Measurements from ENCODE around the gene SLC6A11. TPM values are rescaled to one million over a fixed set of nuclear protein-coding genes. Genes with fewer than 3 reads are reported as not detected.

SLC6A11 gene
- total and polyA plus RNA-seq, 2 donors (not counting 3 experiments of a cell fraction or from before 2014, with no cell fraction given): not detected

- H3K79me2 ChIP-seq (ENCODE audit: control insufficient read depth, insufficient read depth, low read length): no peaks in the 10 kb centered on the region
- no peak for TF ChIP-seq EZH2 (IDR thresholded peaks at IDR 0.05; ENCODE audit: borderline replicate concordance, low read depth, low read length, severe bottlenecking)
- TF ChIP-seq FOS (IDR thresholded peaks at IDR 0.05; ENCODE audit: borderline replicate concordance, insufficient read depth, low read length): no peak
- TF ChIP-seq MYC (IDR thresholded peaks at IDR 0.05; ENCODE audit: low read depth, low read length): no peak
- no peak for DNase-seq (ENCODE audit: low read depth, low spot score)
- no peak overlapping the region for H3K9ac ChIP-seq (replicated peaks; ENCODE audit: extremely low read depth, insufficient read depth, low read length)
- FAIRE-seq: no peak
- no peaks in the 10 kb centered on the region for H4K20me1 ChIP-seq (replicated peaks; ENCODE audit: control insufficient read depth, extremely low read depth, insufficient read depth, low read length)
- intact Hi-C loops (cut with micrococcal nuclease) (no loop called here), dilution Hi-C loops (cut with MboI; ENCODE audit: extremely low pct_ligation_motif_present, low sequenced_read_pairs) (no loop called here)
- H3K9me1 ChIP-seq (replicated peaks; ENCODE audit: control insufficient read depth, extremely low read depth, insufficient read depth, low read length): no peaks in the 10 kb centered on the region
- H3K4me1 ChIP-seq (ENCODE audit: control insufficient read depth, extremely low read depth, insufficient read depth, low read length): no peaks in the 10 kb centered on the region
- peaks cover 0 to 21% of the 10 kb centered on the region in 2 experiments for H3K27me3 ChIP-seq (ENCODE audit: control insufficient read depth in 2 of 2, insufficient read depth in 2 of 2, low read length in 2 of 2)
- POLR2A ChIA-PET: no interaction called here
- no peak overlapping the region for H3K27ac ChIP-seq (ENCODE audit: insufficient read depth, low read depth, low read length)
- no peaks in the 10 kb centered on the region for H3K9me3 ChIP-seq (replicated peaks; ENCODE audit: control insufficient read depth, insufficient read depth, low read length)
- H3K36me3 ChIP-seq (ENCODE audit: control insufficient read depth in 2 of 2, extremely low read depth in 1 of 2, insufficient read depth in 2 of 2, low read length in 2 of 2): no peaks in the 10 kb centered on the region
- CTCF ChIA-PET: interaction anchor here (1.7 kb wide), 1 partner anchor 17 kb away, joined by 4 read pairs; no protein-coding TSS in a partner anchor
- H3K4me2 ChIP-seq (ENCODE audit: insufficient read depth, low read length): no peak overlapping the region
- H2AFZ ChIP-seq (ENCODE audit: low read depth, low read length): no peak overlapping the region
- no TSS peak for BruUV-seq (replicated peaks)
- H3K4me3 ChIP-seq (replicated peaks in 1 of 3; ENCODE audit: insufficient read depth in 1 of 3, low read depth in 1 of 3, low read length in 3 of 3): no peak overlapping the region
These were observed 109.6 kb downstream of the SLC6A11 start for GRCh38 chr3:10925436-10926255.

GRCh38 chr3:10926256-10926810, 110.3 kb downstream of the SLC6A11 start:
- dilution Hi-C loops (cut with MboI; ENCODE audit: extremely low pct_ligation_motif_present, low sequenced_read_pairs) (no loop called here), intact Hi-C loops (cut with micrococcal nuclease) (no loop called here)
- no peak overlapping the region for H3K4me2 ChIP-seq (ENCODE audit: insufficient read depth, low read length)
- ChIA-PET POLR2A (no interaction called here), CTCF (interaction anchor here (0.8 kb wide), 1 partner anchor 57 kb away, joined by 3 read pairs; no protein-coding TSS in a partner anchor)
- no peak overlapping the region for H3K9ac ChIP-seq (replicated peaks; ENCODE audit: extremely low read depth, insufficient read depth, low read length)
- peaks cover 0 to 16% of the 10 kb centered on the region in 2 experiments for H3K27me3 ChIP-seq (ENCODE audit: control insufficient read depth in 2 of 2, insufficient read depth in 2 of 2, low read length in 2 of 2)
- FAIRE-seq: no peak
- no peaks in the 10 kb centered on the region for H3K79me2 ChIP-seq (ENCODE audit: control insufficient read depth, insufficient read depth, low read length)
- H3K27ac ChIP-seq (ENCODE audit: insufficient read depth, low read depth, low read length): no peak overlapping the region
- no peak for TF ChIP-seq CTCF (IDR thresholded peaks at IDR 0.05; ENCODE audit: extremely low read depth in 1 of 2, insufficient read depth in 1 of 2, low read depth in 1 of 2, low read length in 2 of 2)
- TF ChIP-seq MYC (IDR thresholded peaks at IDR 0.05; ENCODE audit: low read depth, low read length): no peak
- no peak for TF ChIP-seq JUN (IDR thresholded peaks at IDR 0.05; ENCODE audit: borderline replicate concordance, insufficient read depth, insufficient read length, low read depth)
- TF ChIP-seq FOS (IDR thresholded peaks at IDR 0.05; ENCODE audit: borderline replicate concordance, insufficient read depth, low read length): no peak
- no peak for TF ChIP-seq EZH2 (IDR thresholded peaks at IDR 0.05; ENCODE audit: borderline replicate concordance, low read depth, low read length, severe bottlenecking)
- no peak for TF ChIP-seq POLR2AphosphoS5 (IDR thresholded peaks at IDR 0.05; ENCODE audit: insufficient read depth, low read depth, low read length)
- no peak for TF ChIP-seq POLR2A (IDR thresholded peaks at IDR 0.05; ENCODE audit: low read depth, low read length)
- TF ChIP-seq GATA2 (IDR thresholded peaks at IDR 0.05; ENCODE audit: insufficient read depth, insufficient read length, low read depth, low read length): no peak
- TF ChIP-seq MAX (IDR thresholded peaks at IDR 0.05; ENCODE audit: insufficient read depth, insufficient read length): no peak
- no peak overlapping the region for H2AFZ ChIP-seq (ENCODE audit: low read depth, low read length)
- no peaks in the 10 kb centered on the region for H3K36me3 ChIP-seq (ENCODE audit: control insufficient read depth in 2 of 2, extremely low read depth in 1 of 2, insufficient read depth in 2 of 2, low read length in 2 of 2)
- H4K20me1 ChIP-seq (replicated peaks; ENCODE audit: control insufficient read depth, extremely low read depth, insufficient read depth, low read length): no peaks in the 10 kb centered on the region
- no peaks in the 10 kb centered on the region for H3K9me1 ChIP-seq (replicated peaks; ENCODE audit: control insufficient read depth, extremely low read depth, insufficient read depth, low read length)
- BruUV-seq (replicated peaks): no TSS peak
- H3K4me3 ChIP-seq (replicated peaks in 1 of 3; ENCODE audit: insufficient read depth in 1 of 3, low read depth in 1 of 3, low read length in 3 of 3): no peak overlapping the region
- H3K4me1 ChIP-seq (ENCODE audit: control insufficient read depth, extremely low read depth, insufficient read depth, low read length): no peaks in the 10 kb centered on the region
- no peak for DNase-seq (ENCODE audit: low read depth, low spot score)
- H3K9me3 ChIP-seq (replicated peaks; ENCODE audit: control insufficient read depth, insufficient read depth, low read length): no peaks in the 10 kb centered on the region
